Right lobe of liver (tissue), 6 donors: ENCODE results near the gene PTPRM. TPM values are rescaled to one million over a fixed set of nuclear protein-coding genes. Genes with fewer than 3 reads are reported as not detected.

Source experiments
- ATAC-seq, 4 donors: fragments of 200-7000 bp; cut with Tn5 transposase; one replicate each; pipeline ENCODE4 v1.9.1; 2020; ENCODE audit warnings: mild to moderate bottlenecking in 4 of 4, moderate library complexity in 4 of 4
- DNase-seq, 3 donors: peaks; one replicate each; pipeline ENCODE4 v3.0.0-alpha.2; 2020
- H3K27ac ChIP-seq, 3 donors: fragments of 200-600 bp; one replicate each; pipeline ENCODE4 v1.8.0; 2022
- H3K27me3 ChIP-seq, 2 donors: fragments of 200-600 bp; one replicate each; pipeline ENCODE4 v1.8.0; 2022
- H3K36me3 ChIP-seq, 4 donors: fragments of 200-600 bp; sonication (generic) in 1 of 4; one replicate each; pipeline versions ENCODE4 v1.5.1 to v1.8.0; 2017 to 2022; ENCODE audit warnings: control low read depth in 1 of 4
- H3K4me1 ChIP-seq, 4 donors: fragments of 200-600 bp; sonication (generic) in 1 of 4; one replicate each; pipeline versions ENCODE4 v1.5.1 to v1.8.0; 2017 to 2022; ENCODE audit warnings: control low read depth in 1 of 4
- H3K4me3 ChIP-seq, 3 donors: fragments of 200-600 bp; one replicate each; pipeline ENCODE4 v1.8.0; 2022
- H3K9me3 ChIP-seq, 4 donors: fragments of 200-600 bp; sonication (generic) in 1 of 4; one replicate each; pipeline versions ENCODE4 v1.5.1 to v1.8.0; 2017 to 2022; ENCODE audit warnings: control low read depth in 1 of 4
- POLR2A ChIP-seq: fragments of 450-650 bp; IDR thresholded peaks from one replicate; pipeline ENCODE4 v1.6.1; 2017; ENCODE audit warnings: antibody characterized with exemption, mild to moderate bottlenecking
- WGBS: methylation state at CpG from one replicate; pipeline ENCODE4 v1.1.6; 2018; ENCODE audit warnings: low coverage, low lambda C conversion rate; ENCODE audit not compliant: insufficient coverage; ENCODE audit errors: missing lambda C conversion rate; 5-methylcytosine and 5-hydroxymethylcytosine counted together
- intact Hi-C, 2 donors: fragments of 100-400 bp; cut with DNase I; formaldehyde crosslinking; loops; one replicate each; pipeline versions ENCODE4 v1.11.2 to v1.14.1; 2022
- total RNA-seq, 6 experiments: library from RNA; depleted of rRNA in 2 of 6; stranded (reverse); fragments of >200 nt in 2 of 6; fragmentation: NEBNext Ultra II Directional in 3 of 6; extraction: Animal tissue kit (Norgen Biotek cat#: 25700) in 3 of 6; gene quantifications; one replicate each; pipeline versions ENCODE4 v1.1.0 to v1.2.4, GENCODE V29; 2016 to 2023
- TF ChIP-seq, protein P1 (sequence below), 4 donors: fragments of 200-600 bp in 3 of 4; fragments of 450-650 bp in 1 of 4; IDR thresholded peaks; one replicate each; pipeline versions ENCODE4 v1.5.1 to v1.8.0; 2016 to 2022; ENCODE audit warnings: antibody characterized with exemption in 4 of 4, mild to moderate bottlenecking in 2 of 4
- donor health status: DM: no; HTN: yes; CAD: no.
- donor health status: DM: no; HTN: no; CAD: no.
- donor health status: DM: no; HTN: no; CAD: no.
- donor health status: DM: no; HTN: yes; CAD: no.
- donor health status: DM: no; HTN: yes; CAD: no.

Gene PTPRM
- total RNA-seq, 6 experiments from 2014 or later: 15.1 to 45.7 (median 26.5) TPM

DNA sequence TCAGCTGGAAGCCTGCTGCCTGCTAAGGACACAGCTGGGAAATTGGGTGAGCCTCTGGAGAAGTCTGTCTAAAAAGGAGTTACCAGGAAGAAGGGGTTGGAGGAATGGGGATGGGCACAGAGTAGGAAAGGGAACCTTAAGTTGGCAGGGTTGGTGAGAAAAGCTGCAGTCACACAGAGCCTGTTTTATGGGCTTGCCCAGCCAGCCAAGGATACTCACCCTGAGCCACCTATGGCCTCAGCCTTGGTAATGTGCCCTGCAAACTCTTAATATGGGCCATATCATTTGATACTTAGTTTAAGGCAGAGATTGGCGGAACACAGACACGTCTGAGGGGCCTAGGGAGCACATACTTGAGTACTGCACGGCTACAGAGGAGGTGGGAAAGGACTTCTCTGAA, 623.9 kb downstream of the PTPRM start:
- no peak overlapping the region for H3K27ac ChIP-seq
- 96% methylated on average over 3 of the region's 3 CpGs for WGBS

DNA sequence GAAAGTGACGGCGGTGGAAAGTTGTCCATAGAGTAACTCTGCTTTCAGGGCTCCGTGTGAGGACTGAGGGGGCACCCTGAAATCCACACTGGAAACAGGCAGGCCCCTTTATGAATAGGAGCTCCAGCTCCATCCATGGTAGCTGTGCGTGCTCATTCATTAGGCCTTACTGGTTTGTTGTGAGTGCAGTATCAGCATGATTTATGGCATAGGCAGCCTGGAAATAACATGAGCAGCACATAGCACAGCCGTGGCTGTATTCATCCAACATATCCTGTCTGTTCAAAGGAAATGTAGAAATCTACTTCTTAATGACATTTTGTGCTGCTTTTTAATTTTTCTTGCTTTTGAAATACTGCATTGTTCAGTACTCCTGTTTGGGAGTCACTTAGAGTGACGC, 627.3 kb downstream of the PTPRM start:
- no peaks in the 10 kb centered on the region for H3K4me1 ChIP-seq
- H3K9me3 ChIP-seq: no peaks in the 10 kb centered on the region
- no peak overlapping the region for H3K27ac ChIP-seq
- no peak for ATAC-seq
- intact Hi-C loops: no loop called here
- DNase-seq: no peak
- no peak overlapping the region for H3K4me3 ChIP-seq
- no peak for TF ChIP-seq POLR2A
- TF ChIP-seq, protein P1, sequence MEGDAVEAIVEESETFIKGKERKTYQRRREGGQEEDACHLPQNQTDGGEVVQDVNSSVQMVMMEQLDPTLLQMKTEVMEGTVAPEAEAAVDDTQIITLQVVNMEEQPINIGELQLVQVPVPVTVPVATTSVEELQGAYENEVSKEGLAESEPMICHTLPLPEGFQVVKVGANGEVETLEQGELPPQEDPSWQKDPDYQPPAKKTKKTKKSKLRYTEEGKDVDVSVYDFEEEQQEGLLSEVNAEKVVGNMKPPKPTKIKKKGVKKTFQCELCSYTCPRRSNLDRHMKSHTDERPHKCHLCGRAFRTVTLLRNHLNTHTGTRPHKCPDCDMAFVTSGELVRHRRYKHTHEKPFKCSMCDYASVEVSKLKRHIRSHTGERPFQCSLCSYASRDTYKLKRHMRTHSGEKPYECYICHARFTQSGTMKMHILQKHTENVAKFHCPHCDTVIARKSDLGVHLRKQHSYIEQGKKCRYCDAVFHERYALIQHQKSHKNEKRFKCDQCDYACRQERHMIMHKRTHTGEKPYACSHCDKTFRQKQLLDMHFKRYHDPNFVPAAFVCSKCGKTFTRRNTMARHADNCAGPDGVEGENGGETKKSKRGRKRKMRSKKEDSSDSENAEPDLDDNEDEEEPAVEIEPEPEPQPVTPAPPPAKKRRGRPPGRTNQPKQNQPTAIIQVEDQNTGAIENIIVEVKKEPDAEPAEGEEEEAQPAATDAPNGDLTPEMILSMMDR (IDR thresholded peaks at IDR 0.05): no peak
- WGBS: 91% methylated on average over 6 of the region's 6 CpGs
- H3K27me3 ChIP-seq: no peaks in the 10 kb centered on the region
- H3K36me3 ChIP-seq: no peaks in the 10 kb centered on the region

More for the DNA sequence above, 623.9 kb downstream of the PTPRM start:
- no peak for DNase-seq
- H3K27me3 ChIP-seq: no peaks in the 10 kb centered on the region
- no peak for TF ChIP-seq POLR2A
- TF ChIP-seq, protein P1 (IDR thresholded peaks at IDR 0.05): no peak
- no peak overlapping the region for H3K4me3 ChIP-seq
- H3K4me1 ChIP-seq: no peaks in the 10 kb centered on the region
- no peaks in the 10 kb centered on the region for H3K9me3 ChIP-seq
- ATAC-seq: no peak
- no peaks in the 10 kb centered on the region for H3K36me3 ChIP-seq
- intact Hi-C loops: no loop called here

DNA sequence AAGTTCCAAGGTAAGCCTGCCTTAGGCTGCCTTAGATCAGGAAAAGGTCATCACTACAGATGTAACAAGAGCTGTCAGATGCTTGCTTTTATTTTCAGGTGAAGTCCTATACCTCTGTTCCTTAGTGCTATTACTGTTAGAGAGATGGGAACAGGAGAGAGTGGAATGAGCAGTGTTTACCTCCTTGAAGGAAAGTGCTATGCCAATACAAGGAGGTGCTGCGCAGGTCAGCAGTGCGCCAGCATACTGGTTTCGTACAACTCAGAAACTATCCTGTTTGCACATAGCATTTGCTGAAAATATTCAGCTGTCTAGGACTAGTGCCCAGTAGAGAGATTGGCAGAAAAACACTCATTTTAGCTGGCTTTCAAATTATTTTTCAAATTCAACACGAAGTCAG, 629.1 kb downstream of the PTPRM start:
- ATAC-seq (no peak), DNase-seq (no peak)
- Histone ChIP-seq H3K36me3 (no peaks in the 10 kb centered on the region), H3K27me3 (no peaks in the 10 kb centered on the region), H3K4me1 (no peaks in the 10 kb centered on the region), H3K4me3 (no peak overlapping the region), H3K9me3 (no peaks in the 10 kb centered on the region), H3K27ac (no peak overlapping the region)
- TF ChIP-seq, protein P1 (IDR thresholded peaks at IDR 0.05): no peak
- TF ChIP-seq POLR2A: no peak
- intact Hi-C loops: no loop called here
- WGBS: 91% methylated on average over 4 of the region's 4 CpGs

DNA sequence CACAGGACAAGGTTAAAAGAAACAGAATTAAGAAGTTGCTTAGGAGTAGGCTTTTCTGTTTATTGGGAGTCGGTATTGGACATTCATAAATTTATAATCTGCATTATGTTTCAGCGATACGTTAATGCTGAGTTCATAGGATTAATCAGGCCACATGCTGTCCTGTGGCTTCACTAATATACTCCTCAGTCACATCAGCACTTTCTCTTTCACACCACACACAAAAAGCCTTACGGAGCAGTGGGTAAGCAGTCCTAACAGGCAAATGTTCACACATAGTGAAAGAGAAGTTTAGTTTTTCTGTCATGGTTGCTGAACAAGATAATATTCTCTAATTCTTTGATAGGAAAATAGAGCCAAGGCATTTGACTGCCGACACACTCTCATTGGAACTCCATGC, 630.4 kb downstream of the PTPRM start:
- 95% methylated on average over 5 of the region's 5 CpGs for WGBS

More for the DNA sequence above, 630.4 kb downstream of the PTPRM start:
- Histone ChIP-seq H3K27me3 (no peaks in the 10 kb centered on the region), H3K4me1 (no peaks in the 10 kb centered on the region), H3K27ac (no peak overlapping the region), H3K36me3 (no peaks in the 10 kb centered on the region), H3K4me3 (no peak overlapping the region), H3K9me3 (no peaks in the 10 kb centered on the region)
- no peak for TF ChIP-seq POLR2A
- TF ChIP-seq, protein P1 (IDR thresholded peaks at IDR 0.05): no peak
- DNase-seq (no peak), ATAC-seq (no peak)
- intact Hi-C loops: no loop called here
